ENCODE measurements around the gene DSTYK.

Gene DSTYK

GRCh38 chr1:205228093-205228521, 16.6 kb upstream of the DSTYK start:
- no peak for DNase-seq
- no peaks in the 10 kb centered on the region for H3K27me3 ChIP-seq
- H3K4me3 ChIP-seq = peak overlapping the region; percentile 59 to 84
- peak overlapping the region; percentile 47 to 62 for H3K27ac ChIP-seq
- TF ChIP-seq CTCF (IDR thresholded peaks at IDR 0.05) = no peak
- H3K36me3 ChIP-seq = no peaks in the 10 kb centered on the region
- no peaks in the 10 kb centered on the region for H3K9me3 ChIP-seq
- intact Hi-C loops (cut with DNase I; ENCODE audit: low total_unique reads) = loop anchor here (1.0 kb wide), 1 partner anchor 28 kb away; no protein-coding TSS in a partner anchor
- peaks cover 0 to 26% (median 17%) of the 10 kb centered on the region in 4 donors for H3K4me1 ChIP-seq

GRCh38 chr1:205227584-205228013, 16.1 kb upstream of the DSTYK start, which contains the start of gene TMCC2:
Gene TMCC2, plus strand, starts transcription at chr1:205227946. Its CDS starts 619 bp downstream, at chr1:205228565.
- peak; percentile 84 to 93 for DNase-seq
- Histone ChIP-seq H3K9me3 (no peaks in the 10 kb centered on the region), H3K36me3 (no peaks in the 10 kb centered on the region), H3K4me1 (peaks cover 0 to 26% (median 17%) of the 10 kb centered on the region in 4 donors), H3K4me3 (peak within 1 kb of the TSS; percentile 59 to 84), H3K27me3 (no peaks in the 10 kb centered on the region), H3K27ac (peak within 1 kb of the TSS; percentile 47 to 62)
- intact Hi-C loops (cut with DNase I; ENCODE audit: low total_unique reads) = loop anchor here (1.0 kb wide), 1 partner anchor 29 kb away; no protein-coding TSS in a partner anchor
- TF ChIP-seq CTCF (IDR thresholded peaks at IDR 0.05) = no peak

- DNase-seq = no peak
- H3K27ac ChIP-seq = peak overlapping the region; percentile 42 to 47
- no peaks in the 10 kb centered on the region for H3K36me3 ChIP-seq
- peaks cover 0 to 26% (median 17%) of the 10 kb centered on the region in 4 donors for H3K4me1 ChIP-seq
- no peak for TF ChIP-seq CTCF (IDR thresholded peaks at IDR 0.05)
- no peaks in the 10 kb centered on the region for H3K9me3 ChIP-seq
- H3K27me3 ChIP-seq = no peaks in the 10 kb centered on the region
- H3K4me3 ChIP-seq = peak overlapping the region; percentile 59 to 84
- intact Hi-C loops (cut with DNase I; ENCODE audit: low total_unique reads) = no loop called here
Observed at GRCh38 chr1:205226868-205227583, 15.5 kb upstream of the DSTYK start.

- H3K4me1 ChIP-seq = peaks cover 0 to 26% (median 17%) of the 10 kb centered on the region in 4 donors
- intact Hi-C loops (cut with DNase I; ENCODE audit: low total_unique reads) = no loop called here
- no peaks in the 10 kb centered on the region for H3K9me3 ChIP-seq
- no peaks in the 10 kb centered on the region for H3K27me3 ChIP-seq
- no peaks in the 10 kb centered on the region for H3K36me3 ChIP-seq
- no peak overlapping the region for H3K4me3 ChIP-seq
- no peak for TF ChIP-seq CTCF (IDR thresholded peaks at IDR 0.05)
- DNase-seq = no peak
- H3K27ac ChIP-seq = no peak overlapping the region
Observed at GRCh38 chr1:205225901-205226765, 14.6 kb upstream of the DSTYK start.

GRCh38 chr1:205224736-205225135, 13.2 kb upstream of the DSTYK start:
- intact Hi-C loops (cut with DNase I; ENCODE audit: low total_unique reads) = no loop called here

More at GRCh38 chr1:205224736-205225135, 13.2 kb upstream of the DSTYK start:
- H3K36me3 ChIP-seq = no peaks in the 10 kb centered on the region
- H3K27me3 ChIP-seq = no peaks in the 10 kb centered on the region
- no peak for DNase-seq
- no peak overlapping the region for H3K27ac ChIP-seq
- H3K4me1 ChIP-seq = peaks cover 0 to 16% (median 10%) of the 10 kb centered on the region in 4 donors
- no peaks in the 10 kb centered on the region for H3K9me3 ChIP-seq
- TF ChIP-seq CTCF (IDR thresholded peaks at IDR 0.05) = no peak
- no peak overlapping the region for H3K4me3 ChIP-seq

All from tibial artery (tissue), 4 donors.